HEK293T (cell line): ENCODE measurements around the gene DMD.

ENCODE experiments used
- ARNT ChIP-seq: fragments of 450-650 bp; IDR thresholded peaks from 2 replicates; pipeline ENCODE4 v1.6.1; 2017; ENCODE audit warnings: mild to moderate bottlenecking
- BHLHE40 ChIP-seq: fragments of 450-650 bp; IDR thresholded peaks from 2 replicates; pipeline ENCODE4 v1.6.1; 2016; ENCODE audit warnings: mild to moderate bottlenecking, moderate library complexity, borderline replicate concordance
- ELF4 ChIP-seq: fragments of 450-650 bp; IDR thresholded peaks from 2 replicates; pipeline ENCODE4 v1.6.1; 2017; ENCODE audit warnings: antibody characterized with exemption
- FOXA1 ChIP-seq: fragments of 450-650 bp; IDR thresholded peaks from 2 replicates; pipeline ENCODE4 v1.6.1; 2016; ENCODE audit warnings: mild to moderate bottlenecking
- FOXK2 ChIP-seq: fragments of 450-650 bp; IDR thresholded peaks from 2 replicates; pipeline ENCODE4 v1.6.1; 2016; ENCODE audit warnings: mild to moderate bottlenecking
- FOXM1 ChIP-seq: fragments of 450-650 bp; IDR thresholded peaks from 2 replicates; pipeline ENCODE4 v1.6.1; 2017; ENCODE audit warnings: mild to moderate bottlenecking, borderline replicate concordance
- HDGF ChIP-seq: fragments of 450-650 bp; IDR thresholded peaks from 2 replicates; pipeline ENCODE4 v1.6.1; 2017; ENCODE audit warnings: antibody characterized with exemption, borderline replicate concordance
- L3MBTL2 ChIP-seq: fragments of 450-650 bp; conservative IDR thresholded peaks from 2 replicates; pipeline ENCODE4 v1.6.1; 2016; ENCODE audit warnings: mild to moderate bottlenecking
- LEF1 ChIP-seq: fragments of 450-650 bp; IDR thresholded peaks from 2 replicates; pipeline ENCODE4 v1.6.1; 2017; ENCODE audit warnings: mild to moderate bottlenecking, borderline replicate concordance
- NFRKB ChIP-seq: fragments of 450-650 bp; IDR thresholded peaks from 2 replicates; pipeline ENCODE4 v1.6.1; 2016; ENCODE audit warnings: mild to moderate bottlenecking, moderate library complexity
- SP1 ChIP-seq: fragments of 450-650 bp; IDR thresholded peaks from 2 replicates; pipeline ENCODE4 v1.6.1; 2017
- SUZ12 ChIP-seq: fragments of 450-650 bp; IDR thresholded peaks from 2 replicates; pipeline ENCODE4 v1.6.1; 2016; ENCODE audit warnings: mild to moderate bottlenecking
- TARDBP ChIP-seq: fragments of 450-650 bp; IDR thresholded peaks from 2 replicates; pipeline ENCODE4 v1.6.1; 2016
- TF ChIP-seq, protein P1 (sequence below): fragments of 450-650 bp; IDR thresholded peaks from 2 replicates; pipeline ENCODE4 v1.6.1; 2016

DNA sequence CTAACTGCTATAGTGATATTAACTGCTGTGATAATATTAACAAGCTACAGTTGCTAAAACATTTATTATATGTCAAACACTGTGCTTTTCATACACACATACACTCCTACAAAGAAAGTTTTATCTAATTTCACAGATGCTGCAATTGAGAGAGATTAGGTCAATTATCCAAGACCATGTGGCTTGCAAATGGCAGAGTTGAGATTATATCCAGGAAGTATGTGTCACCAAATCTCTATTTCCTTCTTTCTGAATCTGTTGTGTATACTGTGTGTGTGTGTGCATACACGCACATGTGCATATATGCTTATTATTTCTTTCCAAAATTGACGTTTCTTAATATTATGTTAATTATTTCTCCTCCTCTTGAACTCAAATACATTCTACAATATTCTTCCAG lies 1363.6 kb downstream of the DMD start:
- no peak for TF ChIP-seq L3MBTL2
- no peak for TF ChIP-seq NFRKB
- no peak for TF ChIP-seq SUZ12
- no peak for TF ChIP-seq ARNT
- no peak for TF ChIP-seq SP1
- no peak for TF ChIP-seq TARDBP
- TF ChIP-seq FOXA1: no peak
- TF ChIP-seq FOXM1: no peak
- TF ChIP-seq ELF4: no peak
- no peak for TF ChIP-seq BHLHE40
- TF ChIP-seq LEF1: no peak
- TF ChIP-seq FOXK2: no peak
- TF ChIP-seq HDGF: no peak
- TF ChIP-seq, protein P1, sequence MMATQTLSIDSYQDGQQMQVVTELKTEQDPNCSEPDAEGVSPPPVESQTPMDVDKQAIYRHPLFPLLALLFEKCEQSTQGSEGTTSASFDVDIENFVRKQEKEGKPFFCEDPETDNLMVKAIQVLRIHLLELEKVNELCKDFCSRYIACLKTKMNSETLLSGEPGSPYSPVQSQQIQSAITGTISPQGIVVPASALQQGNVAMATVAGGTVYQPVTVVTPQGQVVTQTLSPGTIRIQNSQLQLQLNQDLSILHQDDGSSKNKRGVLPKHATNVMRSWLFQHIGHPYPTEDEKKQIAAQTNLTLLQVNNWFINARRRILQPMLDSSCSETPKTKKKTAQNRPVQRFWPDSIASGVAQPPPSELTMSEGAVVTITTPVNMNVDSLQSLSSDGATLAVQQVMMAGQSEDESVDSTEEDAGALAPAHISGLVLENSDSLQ: no peak
